H1 (cell line): Measurements from ENCODE around the gene GOLGA8A. TPM values are rescaled to one million over a fixed set of nuclear protein-coding genes. Genes with fewer than 3 reads are reported as not detected.

Experiments
- NANOG ChIP-seq: IDR thresholded peaks from 2 replicates; pipeline ENCODE4 v1.6.1; 2011; ENCODE audit warnings: low read length, low read depth, mild to moderate bottlenecking, inconsistent platforms; ENCODE audit not compliant: insufficient read depth, poor library complexity, severe bottlenecking
- polyA plus RNA-seq, 7 experiments: library from polyadenylated mRNA; depleted of rRNA in 3 of 7; stranded (reverse) in 5 of 7; unstranded in 2 of 7; fragments of >200 nt in 5 of 7; fragments of 200-250 nt in 2 of 7; gene quantifications; 1 replicate in 5 of 7; 2 replicates in 1 of 7; 4 replicates in 1 of 7; pipeline versions ENCODE4 v1.2.1 to v1.2.3, GENCODE V29; 2011 to 2013; ENCODE audit warnings: missing spikeins in 2 of 7, mixed read lengths in 2 of 7
- total RNA-seq: library from RNA; stranded (reverse); fragmentation: NEBNext Ultra II Directional; extraction: Animal tissue kit (Norgen Biotek cat#: 25700); gene quantifications from 2 replicates; pipeline ENCODE4 v1.2.1, GENCODE V29; 2021

Gene GOLGA8A
- total and polyA plus RNA-seq, 2 of the 8 experiments (the other 6 are each of a cell fraction or from before 2014, with no cell fraction given), result 5.5 to 20.0 TPM

GRCh38 chr15:34437687-34438086, at the start of gene GOLGA8A (continued):
- TF ChIP-seq NANOG, result no peak
